GM13977 (cell line): Measurements from ENCODE around the gene UFSP1.
"Not testable (repeated sequence)": the region's sequence is repeated elsewhere in the genome, so short reads cannot be mapped to it uniquely, and the experiment has no call there.

Experiments
- DNase-seq: peaks from one replicate; pipeline ENCODE4 v3.0.0; 2012; ENCODE audit warnings: low spot score
- CTCF ChIP-seq: IDR thresholded peaks from 2 replicates; pipeline ENCODE4 v1.5.1; 2012; ENCODE audit warnings: mild to moderate bottlenecking, control low read depth; ENCODE audit not compliant: insufficient read depth; ENCODE audit errors: extremely low read depth, missing control alignments
- in situ Hi-C: fragments of 300-500 bp; cut with MboI; formaldehyde crosslinking; loops from one replicate; pipeline ENCODE4 v1.12.0; 2022; ENCODE audit warnings: low sequenced_read_pairs, low pct_unique_long_range_greater_than_20kb, mixed read lengths, inconsistent platforms; ENCODE audit not compliant: unreplicated experiment

The UFSP1 gene

GRCh38 chr7:100888988-100889750 is at the start of gene UFSP1:
Gene UFSP1, minus strand, starts transcription at chr7:100889715. Its CDS starts 444 bp downstream, at chr7:100889271.
- TF ChIP-seq CTCF: no peak
- peak; percentile 50 for DNase-seq
- in situ Hi-C loops: no loop called here

DNA sequence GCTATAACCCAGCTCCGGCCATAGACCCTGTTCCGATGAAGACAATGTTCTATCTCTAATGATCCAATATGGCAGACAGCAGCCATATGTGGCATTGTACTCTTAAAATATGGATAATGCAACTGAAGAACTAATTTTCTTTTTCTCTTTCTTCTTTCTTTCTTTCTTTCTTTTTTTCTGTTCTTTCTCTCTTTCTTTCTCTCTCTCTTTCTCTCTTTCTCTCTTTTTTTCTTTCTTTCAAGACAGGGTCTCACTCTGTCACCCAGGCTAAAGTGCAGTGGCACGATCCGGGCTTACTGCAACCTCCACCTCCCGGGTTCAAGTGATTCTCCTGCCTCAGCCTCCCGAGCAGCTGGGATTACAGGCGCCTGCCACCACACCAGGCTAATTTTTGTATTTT is 46.7 kb upstream of the UFSP1 start:
- in situ Hi-C loops, DNase-seq: not testable (repeated sequence)

DNA sequence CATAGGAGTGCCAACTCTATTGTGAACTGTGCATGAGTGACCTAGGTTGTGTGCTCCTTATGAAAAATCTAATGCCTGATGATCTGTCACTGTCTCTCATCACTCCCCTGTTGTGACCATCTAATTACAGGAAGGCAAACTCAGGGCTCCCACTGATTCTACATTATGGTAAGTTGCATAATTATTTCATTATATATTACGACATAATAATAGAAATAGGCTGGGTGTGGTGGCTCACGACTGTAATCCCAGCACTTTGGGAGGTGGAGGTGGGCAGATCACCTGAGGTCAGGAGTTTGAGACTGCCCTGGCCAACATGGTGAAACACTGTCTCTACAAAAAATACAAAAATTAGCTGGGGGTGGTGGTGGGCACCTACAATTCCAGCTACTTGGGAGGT is 45.9 kb upstream of the UFSP1 start:
- in situ Hi-C loops, DNase-seq: not testable (repeated sequence)

DNA sequence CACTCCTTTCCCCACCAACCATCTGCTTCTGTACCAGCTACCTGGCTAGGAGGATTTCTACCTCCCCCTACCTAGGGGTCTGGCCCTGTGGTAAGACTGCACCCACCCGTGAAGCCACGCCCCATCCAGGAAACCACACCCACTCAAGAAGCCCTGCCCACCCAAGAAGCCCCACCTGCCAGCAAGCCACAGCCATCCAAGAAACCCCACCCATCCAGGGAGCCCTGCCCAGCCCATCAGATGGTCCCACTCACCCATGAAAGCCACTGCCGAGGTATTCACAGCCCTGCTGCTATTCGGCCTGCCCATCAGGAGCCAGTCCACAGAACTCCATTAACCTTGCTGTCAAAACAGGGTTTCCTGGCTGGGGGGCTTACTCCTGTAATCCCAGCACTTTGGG is 44.2 kb upstream of the UFSP1 start:
- no peak for TF ChIP-seq CTCF
- DNase-seq: no peak
- in situ Hi-C loops: no loop called here

DNA sequence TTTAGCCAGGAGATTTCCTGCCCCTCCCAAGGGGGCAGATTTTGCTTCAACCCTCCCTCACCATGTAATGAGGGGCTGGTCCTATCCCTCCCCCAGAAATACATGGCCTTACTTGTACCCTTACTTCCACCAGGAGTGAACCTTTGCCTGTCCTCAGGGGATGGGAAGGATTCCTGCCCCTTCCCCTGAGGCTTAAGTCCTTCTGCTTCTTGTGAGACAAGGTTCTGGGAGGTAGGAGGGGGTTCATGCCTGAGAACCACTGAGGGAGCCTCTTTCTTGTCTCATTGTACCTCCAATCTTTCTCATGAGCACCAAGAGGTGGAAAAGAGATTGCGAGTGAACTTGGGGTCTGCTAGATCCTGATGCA is 40.3 kb upstream of the UFSP1 start:
- TF ChIP-seq CTCF: no peak

GRCh38 chr7:100923616-100924015 is 34.1 kb upstream of the UFSP1 start:
- DNase-seq, in situ Hi-C loops: not testable (repeated sequence)

More for the DNA sequence above, 40.3 kb upstream of the UFSP1 start:
- in situ Hi-C loops: no loop called here
- no peak for DNase-seq

GRCh38 chr7:100921039-100921438 is 31.5 kb upstream of the UFSP1 start:
- DNase-seq: no peak
- no peak for TF ChIP-seq CTCF
- in situ Hi-C loops: no loop called here

DNA sequence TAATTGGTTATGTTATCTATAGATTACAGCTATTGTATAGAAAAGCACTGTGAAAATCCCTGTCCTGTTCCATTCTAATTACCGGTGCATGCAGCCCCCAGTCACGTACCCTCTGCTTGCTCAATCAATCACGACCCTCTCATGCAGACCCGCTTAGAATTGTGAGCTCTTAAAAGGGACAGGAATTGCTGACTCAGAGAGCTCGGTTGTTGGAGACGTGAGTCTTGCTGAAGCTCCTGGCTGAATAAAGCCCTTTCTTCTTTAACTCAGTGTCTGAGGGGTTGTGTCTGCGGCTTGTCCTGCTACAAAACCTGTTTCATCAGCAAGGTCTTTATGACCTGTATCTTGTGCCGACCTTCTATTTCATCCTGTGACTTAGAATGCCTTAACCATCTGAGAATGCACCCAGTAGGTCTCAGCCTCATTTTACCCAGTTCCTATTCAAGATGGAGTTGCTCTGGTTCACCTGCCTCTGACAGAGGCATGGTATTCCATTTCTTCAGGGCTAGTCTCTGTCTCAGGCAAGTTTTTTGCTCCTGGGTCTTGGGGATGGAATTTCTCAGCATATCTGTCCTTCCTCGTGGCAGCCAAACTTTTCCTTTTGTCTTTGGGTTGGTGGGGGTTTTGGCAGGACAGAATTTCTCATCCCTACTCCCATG is 30.4 kb upstream of the UFSP1 start:
- in situ Hi-C loops, DNase-seq: not testable (repeated sequence)

DNA sequence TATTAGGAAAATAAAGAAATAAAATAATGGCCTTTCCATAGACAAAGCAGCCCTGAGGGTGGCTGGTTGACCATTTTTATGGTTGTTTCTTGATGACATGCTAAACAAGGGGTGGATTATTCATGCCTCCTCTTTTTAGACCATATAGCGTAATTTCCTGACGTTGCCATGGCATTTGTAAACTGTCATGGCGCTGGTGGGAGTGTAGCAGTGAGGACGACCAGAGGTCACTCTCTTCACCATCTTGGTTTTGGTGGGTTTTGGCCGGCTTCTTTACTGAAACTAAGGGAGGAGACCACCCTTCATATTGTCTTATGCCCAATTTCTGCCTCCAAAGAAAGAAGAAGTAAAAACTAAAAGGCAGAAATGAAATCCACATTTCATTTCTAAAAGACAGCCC is 29.8 kb upstream of the UFSP1 start:
- in situ Hi-C loops: not testable (repeated sequence)

More for the DNA sequence above, 29.8 kb upstream of the UFSP1 start:
- DNase-seq: not testable (repeated sequence)
